Fibroblast of mammary gland (primary cell): ENCODE data around the gene CHRNA4.

Experiments used
- DNase-seq: peaks from one replicate; pipeline ENCODE4 v3.0.0-alpha.2; 2010; ENCODE audit warnings: low read depth
- H3K4me3 ChIP-seq: 2 replicates; pipeline ENCODE4 v1.5.1; 2011; ENCODE audit warnings: low read depth, mild to moderate bottlenecking, low read length, moderate library complexity; ENCODE audit not compliant: control insufficient read depth
- TF ChIP-seq, protein P1 (sequence below): conservative IDR thresholded peaks from 2 replicates; pipeline ENCODE4 v1.5.1; 2011; ENCODE audit warnings: low read depth, low read length, inconsistent platforms; ENCODE audit not compliant: control insufficient read depth, insufficient read depth

The CHRNA4 gene

GRCh38 chr20:63406011-63406410, 44.9 kb upstream of the CHRNA4 start:
- TF ChIP-seq, protein P1, sequence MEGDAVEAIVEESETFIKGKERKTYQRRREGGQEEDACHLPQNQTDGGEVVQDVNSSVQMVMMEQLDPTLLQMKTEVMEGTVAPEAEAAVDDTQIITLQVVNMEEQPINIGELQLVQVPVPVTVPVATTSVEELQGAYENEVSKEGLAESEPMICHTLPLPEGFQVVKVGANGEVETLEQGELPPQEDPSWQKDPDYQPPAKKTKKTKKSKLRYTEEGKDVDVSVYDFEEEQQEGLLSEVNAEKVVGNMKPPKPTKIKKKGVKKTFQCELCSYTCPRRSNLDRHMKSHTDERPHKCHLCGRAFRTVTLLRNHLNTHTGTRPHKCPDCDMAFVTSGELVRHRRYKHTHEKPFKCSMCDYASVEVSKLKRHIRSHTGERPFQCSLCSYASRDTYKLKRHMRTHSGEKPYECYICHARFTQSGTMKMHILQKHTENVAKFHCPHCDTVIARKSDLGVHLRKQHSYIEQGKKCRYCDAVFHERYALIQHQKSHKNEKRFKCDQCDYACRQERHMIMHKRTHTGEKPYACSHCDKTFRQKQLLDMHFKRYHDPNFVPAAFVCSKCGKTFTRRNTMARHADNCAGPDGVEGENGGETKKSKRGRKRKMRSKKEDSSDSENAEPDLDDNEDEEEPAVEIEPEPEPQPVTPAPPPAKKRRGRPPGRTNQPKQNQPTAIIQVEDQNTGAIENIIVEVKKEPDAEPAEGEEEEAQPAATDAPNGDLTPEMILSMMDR, result no peak
- no peak overlapping the region for H3K4me3 ChIP-seq
- DNase-seq, result no peak

- TF ChIP-seq, protein P1, result no peak
- H3K4me3 ChIP-seq, result no peak overlapping the region
- DNase-seq, result no peak
Measured at GRCh38 chr20:63405102-63405730, 44.1 kb upstream of the CHRNA4 start.

- no peak for DNase-seq
- no peak overlapping the region for H3K4me3 ChIP-seq
- TF ChIP-seq, protein P1, result no peak
Measured at GRCh38 chr20:63404129-63405085, 43.3 kb upstream of the CHRNA4 start.

DNA sequence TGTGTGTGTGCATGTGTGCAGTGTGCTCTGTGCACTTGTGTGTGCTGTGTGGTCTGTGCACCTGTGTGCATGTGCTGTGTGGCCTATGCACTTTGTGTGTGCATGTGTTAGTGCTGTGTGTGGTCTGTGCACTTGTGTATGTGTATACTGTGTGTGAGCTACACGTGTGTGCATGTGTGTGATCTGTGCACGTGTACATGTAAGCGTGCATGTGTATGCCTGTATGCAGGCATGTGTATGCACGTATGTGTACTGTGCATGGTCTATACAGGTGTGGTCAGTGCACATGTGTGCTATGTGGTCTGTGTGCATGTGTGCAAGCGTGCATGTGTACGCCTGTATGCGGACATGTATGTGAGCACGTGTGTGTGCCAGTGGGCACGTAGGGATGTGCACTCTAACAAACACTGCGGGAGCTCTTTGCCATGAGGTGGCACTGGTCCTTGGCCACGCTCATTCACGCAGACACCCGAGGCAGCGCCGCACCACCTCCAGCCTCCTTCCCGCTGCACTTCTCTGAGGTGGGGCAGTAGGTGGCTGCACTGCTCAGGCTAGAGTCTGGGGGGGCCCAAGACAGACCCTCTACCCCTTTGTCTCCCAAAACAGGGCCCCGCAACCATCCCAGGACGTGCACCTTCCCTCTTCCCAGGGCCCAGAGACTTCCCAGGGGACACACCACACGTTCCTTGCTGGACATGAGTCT, 42.4 kb upstream of the CHRNA4 start:
- no peak for DNase-seq
- TF ChIP-seq, protein P1, result no peak
- no peak overlapping the region for H3K4me3 ChIP-seq

DNA sequence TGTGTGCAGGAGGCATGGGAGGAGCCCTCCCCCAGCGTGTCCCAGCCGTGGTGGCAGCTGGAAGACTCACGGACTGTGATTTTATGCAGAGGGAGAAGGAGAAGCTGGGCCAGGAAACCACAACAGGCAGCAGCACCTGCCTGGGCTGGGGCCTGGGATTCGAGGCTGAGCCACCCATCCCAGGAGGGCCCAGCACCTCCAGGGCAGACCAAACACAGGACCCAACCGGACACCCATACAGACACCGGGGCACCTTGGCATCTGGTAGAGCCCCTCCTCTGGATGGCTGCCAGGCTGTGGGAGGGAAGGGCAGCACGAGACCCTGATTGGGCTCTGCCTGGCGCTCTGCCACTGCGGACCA, 41.7 kb upstream of the CHRNA4 start:
- TF ChIP-seq, protein P1, result no peak
- no peak overlapping the region for H3K4me3 ChIP-seq
- no peak for DNase-seq

GRCh38 chr20:63402181-63402859, 41.2 kb upstream of the CHRNA4 start:
- no peak for DNase-seq
- TF ChIP-seq, protein P1, result no peak
- H3K4me3 ChIP-seq, result no peak overlapping the region
